H1 (cell line): ENCODE measurements around the gene SLC35F3. TPM values are rescaled to one million over a fixed set of nuclear protein-coding genes. Genes with fewer than 3 reads are reported as not detected.

ENCODE experiments used
- ASH2L ChIP-seq: fragments of 200-600, 300-600 bp; sonication (generic); IDR thresholded peaks from one replicate; pipeline ENCODE4 v1.7.1; 2017; ENCODE audit warnings: low read length
- HDAC6 ChIP-seq: IDR thresholded peaks from one replicate; pipeline ENCODE4 v1.7.1; 2012; ENCODE audit warnings: low read depth, mild to moderate bottlenecking, inconsistent platforms, low read length, moderate library complexity
- POU5F1 ChIP-seq: IDR thresholded peaks from 2 replicates; pipeline ENCODE4 v1.6.1; 2011; ENCODE audit warnings: low read depth, mild to moderate bottlenecking, low read length, moderate library complexity
- SP2 ChIP-seq: IDR thresholded peaks from 2 replicates; pipeline ENCODE4 v1.6.1; 2012; ENCODE audit warnings: mild to moderate bottlenecking, low read length, inconsistent platforms
- polyA plus RNA-seq, 7 experiments: library from polyadenylated mRNA; depleted of rRNA in 3 of 7; stranded (reverse) in 5 of 7; unstranded in 2 of 7; fragments of >200 nt in 5 of 7; fragments of 200-250 nt in 2 of 7; gene quantifications; 1 replicate in 5 of 7; 2 replicates in 1 of 7; 4 replicates in 1 of 7; pipeline versions ENCODE4 v1.2.1 to v1.2.3, GENCODE V29; 2011 to 2013; ENCODE audit warnings: missing spikeins in 2 of 7, mixed read lengths in 2 of 7
- total RNA-seq: library from RNA; stranded (reverse); fragmentation: NEBNext Ultra II Directional; extraction: Animal tissue kit (Norgen Biotek cat#: 25700); gene quantifications from 2 replicates; pipeline ENCODE4 v1.2.1, GENCODE V29; 2021

SLC35F3 gene
- total and polyA plus RNA-seq, 2 of the 8 experiments (the other 6 are each of a cell fraction or from before 2014, with no cell fraction given) = 0.78 to 1.2 TPM

DNA sequence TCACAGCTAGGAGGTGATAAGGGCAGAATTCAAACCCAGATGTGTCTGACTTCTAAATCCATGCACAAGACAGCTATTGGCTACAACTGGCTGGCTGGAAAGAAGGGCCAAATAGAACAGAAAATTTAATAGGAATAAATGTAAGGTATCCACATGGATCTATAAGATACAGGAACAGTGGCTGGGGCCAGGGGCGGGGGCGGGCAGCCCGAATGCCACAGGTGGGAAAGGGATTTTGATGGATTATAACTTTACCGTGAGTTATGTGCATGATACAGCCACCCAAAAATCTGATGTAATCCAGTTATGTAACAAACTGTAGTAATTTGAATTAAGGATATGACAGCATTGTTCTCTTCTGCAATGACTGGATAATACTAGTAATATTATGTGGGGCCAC, 381.7 kb downstream of the SLC35F3 start (continued):
- TF ChIP-seq HDAC6 (no peak), SP2 (no peak), ASH2L (no peak), POU5F1 (no peak)
